ENCODE data around the gene ATP11B. TPM values are rescaled to one million over a fixed set of nuclear protein-coding genes. Genes with fewer than 3 reads are reported as not detected.

ATP11B gene
- total RNA-seq, 4 donors from 2014 or later, result 53.1 to 69.9 (median 61.1) TPM

DNA sequence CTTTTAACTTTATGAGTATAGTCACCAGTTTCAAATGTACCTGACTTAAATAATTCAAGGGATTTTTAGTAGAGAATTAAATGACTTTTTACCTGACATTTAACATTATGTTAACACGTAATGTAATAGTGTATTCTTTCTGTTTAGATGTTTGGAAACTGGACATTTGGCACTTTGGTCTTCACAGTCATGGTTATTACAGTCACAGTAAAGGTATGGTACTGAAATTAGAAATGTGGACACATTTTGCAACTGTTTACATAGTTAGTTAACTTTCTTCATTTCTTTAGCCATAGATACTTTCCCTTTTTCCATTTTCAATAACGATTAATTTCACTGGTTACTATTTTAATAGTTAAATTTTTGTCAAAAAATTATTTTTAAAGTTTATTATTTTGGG is 103.2 kb downstream of the ATP11B start:
- H3K9me3 ChIP-seq, result no peaks in the 10 kb centered on the region
- H3K36me3 ChIP-seq, result no peaks in the 10 kb centered on the region
- no peaks in the 10 kb centered on the region for H3K27me3 ChIP-seq
- intact Hi-C loops (cut with DNase I), result no loop called here
- TF ChIP-seq POLR2A (IDR thresholded peaks at IDR 0.05), result no peak
- TF ChIP-seq, protein P1, sequence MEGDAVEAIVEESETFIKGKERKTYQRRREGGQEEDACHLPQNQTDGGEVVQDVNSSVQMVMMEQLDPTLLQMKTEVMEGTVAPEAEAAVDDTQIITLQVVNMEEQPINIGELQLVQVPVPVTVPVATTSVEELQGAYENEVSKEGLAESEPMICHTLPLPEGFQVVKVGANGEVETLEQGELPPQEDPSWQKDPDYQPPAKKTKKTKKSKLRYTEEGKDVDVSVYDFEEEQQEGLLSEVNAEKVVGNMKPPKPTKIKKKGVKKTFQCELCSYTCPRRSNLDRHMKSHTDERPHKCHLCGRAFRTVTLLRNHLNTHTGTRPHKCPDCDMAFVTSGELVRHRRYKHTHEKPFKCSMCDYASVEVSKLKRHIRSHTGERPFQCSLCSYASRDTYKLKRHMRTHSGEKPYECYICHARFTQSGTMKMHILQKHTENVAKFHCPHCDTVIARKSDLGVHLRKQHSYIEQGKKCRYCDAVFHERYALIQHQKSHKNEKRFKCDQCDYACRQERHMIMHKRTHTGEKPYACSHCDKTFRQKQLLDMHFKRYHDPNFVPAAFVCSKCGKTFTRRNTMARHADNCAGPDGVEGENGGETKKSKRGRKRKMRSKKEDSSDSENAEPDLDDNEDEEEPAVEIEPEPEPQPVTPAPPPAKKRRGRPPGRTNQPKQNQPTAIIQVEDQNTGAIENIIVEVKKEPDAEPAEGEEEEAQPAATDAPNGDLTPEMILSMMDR (IDR thresholded peaks at IDR 0.05), result no peak
- no peak overlapping the region for H3K4me3 ChIP-seq (replicated peaks in 1 of 3)
- DNase-seq, result no peak
- 95 to 99% methylated on average over 2 of the region's 2 CpGs for WGBS, 2 donors
- no peaks in the 10 kb centered on the region for H3K4me1 ChIP-seq
- no peak overlapping the region for H3K27ac ChIP-seq

DNA sequence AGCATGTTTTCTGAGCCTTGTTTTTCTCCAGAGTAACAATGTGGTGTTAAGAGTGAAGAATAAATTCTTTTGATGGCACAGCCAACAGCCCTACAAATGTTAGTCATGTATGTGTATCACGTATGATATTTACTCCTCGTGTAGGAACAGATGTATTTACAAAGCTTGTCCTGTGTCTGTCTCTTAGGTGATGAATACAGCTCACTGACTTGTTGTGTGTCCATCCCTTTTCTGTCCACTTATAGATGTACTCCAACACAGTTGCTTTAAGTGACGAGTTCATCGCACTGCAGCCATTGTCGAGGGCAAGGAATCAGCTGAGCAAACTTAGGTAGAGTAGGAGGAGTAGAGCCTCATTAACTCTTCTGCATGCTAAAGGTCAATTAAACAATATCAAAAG is 108.9 kb downstream of the ATP11B start:
- TF ChIP-seq, protein P1 (IDR thresholded peaks at IDR 0.05), result no peak
- no peak for TF ChIP-seq POLR2A (IDR thresholded peaks at IDR 0.05)
- H3K27ac ChIP-seq, result no peak overlapping the region
- no peaks in the 10 kb centered on the region for H3K9me3 ChIP-seq
- no peaks in the 10 kb centered on the region for H3K27me3 ChIP-seq
- peaks cover 0 to 9% of the 10 kb centered on the region in 2 donors for H3K36me3 ChIP-seq
- DNase-seq, result no peak
- 83 to 90% methylated on average over 5 of the region's 5 CpGs for WGBS, 2 donors
- intact Hi-C loops (cut with DNase I), result no loop called here
- H3K4me1 ChIP-seq, result no peaks in the 10 kb centered on the region
- H3K4me3 ChIP-seq (replicated peaks in 1 of 3), result no peak overlapping the region

DNA sequence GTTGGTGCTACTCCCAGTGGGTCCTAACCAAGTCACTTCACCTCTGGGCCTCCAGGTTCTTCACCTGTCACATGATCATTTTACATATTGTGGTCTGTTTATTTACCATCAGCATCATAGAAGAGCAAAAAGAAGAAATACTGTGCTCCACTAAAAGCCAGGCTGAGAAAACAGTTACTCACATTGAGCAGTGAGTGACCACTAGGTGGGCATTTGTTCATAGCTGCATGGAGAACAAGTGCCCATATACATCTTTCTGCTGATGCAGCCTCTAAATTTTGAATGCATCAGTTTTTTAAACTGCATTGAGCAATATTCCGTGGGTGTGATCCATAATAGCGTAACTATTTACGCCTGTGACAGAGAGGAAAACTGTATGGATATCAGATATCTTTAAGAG is 110.9 kb downstream of the ATP11B start:
- intact Hi-C loops (cut with DNase I), result no loop called here
- Histone ChIP-seq H3K27ac (no peak overlapping the region), H3K4me1 (no peaks in the 10 kb centered on the region), H3K27me3 (no peaks in the 10 kb centered on the region), H3K9me3 (no peaks in the 10 kb centered on the region), H3K4me3 (replicated peaks in 1 of 3) (no peak overlapping the region), H3K36me3 (peaks cover 0 to 9% of the 10 kb centered on the region in 2 donors)
- no peak for DNase-seq
- TF ChIP-seq, protein P1 (IDR thresholded peaks at IDR 0.05), result no peak
- no peak for TF ChIP-seq POLR2A (IDR thresholded peaks at IDR 0.05)
- WGBS, 2 donors, result 97 to 98% methylated on average over 3 of the region's 3 CpGs

DNA sequence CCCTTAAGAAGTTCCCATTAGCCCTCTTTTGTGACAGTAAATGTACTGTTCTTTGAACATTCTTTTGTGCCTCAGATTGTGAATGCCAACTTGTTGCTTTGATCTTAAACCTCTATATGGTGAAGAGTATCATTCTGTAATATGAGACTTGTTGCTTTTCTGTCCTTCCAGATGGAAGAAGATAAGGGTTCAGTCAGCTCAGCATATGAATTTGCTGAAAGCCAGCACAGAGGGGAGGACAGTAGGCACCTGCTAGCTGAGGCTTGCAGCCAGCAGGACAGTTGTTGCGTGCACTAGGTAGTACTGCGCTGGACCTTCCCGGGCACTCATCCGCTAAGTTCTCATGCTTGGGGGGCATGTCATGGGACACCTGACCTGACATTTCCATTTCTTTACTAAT is 112.3 kb downstream of the ATP11B start:
- 96 to 100% methylated on average over 4 of the region's 4 CpGs for WGBS, 2 donors
- intact Hi-C loops (cut with DNase I), result no loop called here
- Histone ChIP-seq H3K9me3 (no peaks in the 10 kb centered on the region), H3K36me3 (peaks cover 0 to 9% of the 10 kb centered on the region in 2 donors), H3K27ac (no peak overlapping the region), H3K4me3 (replicated peaks in 1 of 3) (no peak overlapping the region), H3K27me3 (no peaks in the 10 kb centered on the region), H3K4me1 (no peaks in the 10 kb centered on the region)
- no peak for TF ChIP-seq POLR2A (IDR thresholded peaks at IDR 0.05)
- TF ChIP-seq, protein P1 (IDR thresholded peaks at IDR 0.05), result no peak
- DNase-seq, result no peak

DNA sequence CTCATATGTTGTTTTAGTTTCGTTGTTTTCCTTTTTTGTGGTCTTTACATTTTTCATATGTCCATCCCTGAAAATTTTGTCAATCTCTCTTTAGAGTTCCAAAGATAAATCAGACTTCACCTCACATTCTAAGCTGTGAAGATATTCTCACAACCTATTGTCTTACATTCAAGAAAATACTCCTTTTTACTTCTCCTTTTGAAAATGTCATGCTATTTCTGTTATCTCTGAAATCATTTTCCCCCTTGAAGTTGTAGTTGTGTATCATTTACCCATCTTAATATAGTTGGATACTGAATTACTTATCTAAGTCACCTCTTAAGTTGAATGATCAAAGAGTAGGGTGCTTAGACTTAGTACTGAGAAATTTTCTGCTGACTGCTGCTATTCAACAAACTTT is 112.7 kb downstream of the ATP11B start:
- TF ChIP-seq POLR2A (IDR thresholded peaks at IDR 0.05), result no peak
- TF ChIP-seq, protein P1 (IDR thresholded peaks at IDR 0.05), result no peak
- no peaks in the 10 kb centered on the region for H3K4me1 ChIP-seq
- WGBS, 2 donors, result 95% methylated on average over 1 of the region's 1 CpG

More for the DNA sequence above, 112.7 kb downstream of the ATP11B start:
- H3K27me3 ChIP-seq, result no peaks in the 10 kb centered on the region
- intact Hi-C loops (cut with DNase I), result no loop called here
- no peak for DNase-seq
- H3K27ac ChIP-seq, result no peak overlapping the region
- H3K36me3 ChIP-seq, result peaks cover 0 to 9% of the 10 kb centered on the region in 2 donors
- H3K4me3 ChIP-seq (replicated peaks in 1 of 3), result no peak overlapping the region
- H3K9me3 ChIP-seq, result no peaks in the 10 kb centered on the region

Measured in thyroid gland (tissue), 4 donors.